ENCODE data around the gene ZFAND3. TPM values are rescaled to one million over a fixed set of nuclear protein-coding genes. Genes with fewer than 3 reads are reported as not detected.

ZFAND3 gene
- total and polyA plus RNA-seq, 10 of the 15 experiments (the other 5 are each of a cell fraction or from before 2014, with no cell fraction given), result 0.90 to 34.4 (median 16.3) TPM

- ChIA-PET RAD21 (ENCODE audit: unreplicated experiment) (no interaction called here), CTCF (interaction anchor here (0.6 to 4.2 kb wide), 2 partner anchors 148 to 455 kb away, joined by 3 to 11 read pairs; no protein-coding TSS in a partner anchor), POLR2A (no interaction called here), SMC1A (ENCODE audit: uncharacterized antibody, unreplicated experiment) (interaction anchor here (1.5 to 2.4 kb wide), 3 partner anchors 17 to 455 kb away, joined by 3 to 9 read pairs (median 8); no protein-coding TSS in a partner anchor)
- intact Hi-C loops (cut with micrococcal nuclease; ENCODE audit: unreplicated experiment), result loop anchor here (10.0 kb wide), 1 partner anchor 635 kb away; no protein-coding TSS in a partner anchor
- 91% methylated on average over 2 of the region's 2 CpGs for WGBS (ENCODE audit: insufficient coverage, insufficient replicate concordance, low lambda C conversion rate, missing lambda C conversion rate)
- Histone ChIP-seq H4K20me1 (ENCODE audit: control insufficient read depth, insufficient read depth) (no peaks in the 10 kb centered on the region), H3K27me3 (replicated peaks in 1 of 2; ENCODE audit: control insufficient read depth in 2 of 2, insufficient read depth in 2 of 2, low read length in 1 of 2) (no peaks in the 10 kb centered on the region), H3K4me3 (no peak overlapping the region), H3K36me3 (ENCODE audit: control insufficient read depth in 2 of 2, insufficient read depth in 2 of 2, low read length in 1 of 2) (no peaks in the 10 kb centered on the region), H3K9me3 (replicated peaks; ENCODE audit: control insufficient read depth, insufficient read depth, low read length) (no peaks in the 10 kb centered on the region), H3K9ac (ENCODE audit: control insufficient read depth, insufficient read depth, low read length) (no peak overlapping the region), H2AFZ (ENCODE audit: control insufficient read depth, low read depth, low read length) (no peak overlapping the region), H3K4me2 (ENCODE audit: control insufficient read depth, insufficient read depth) (no peak overlapping the region), H3K79me2 (ENCODE audit: control insufficient read depth, insufficient read depth, low read length) (peaks cover 10% of the 10 kb centered on the region), H3K27ac (ENCODE audit: control insufficient read depth, insufficient read depth) (no peak overlapping the region), H3K4me1 (ENCODE audit: control insufficient read depth, insufficient read depth, low read length) (no peaks in the 10 kb centered on the region)
- in situ Hi-C loops (cut with MboI), result no loop called here
- BruUV-seq (replicated peaks), result no TSS peak
- ATAC-seq, result no peak
- no peak for DNase-seq (ENCODE audit: low read depth, low spot score)
- FAIRE-seq, result no peak
- no peak for TF ChIP-seq TCF7 (IDR thresholded peaks at IDR 0.05; ENCODE audit: borderline replicate concordance)
- no peak for TF ChIP-seq GATAD2B (conservative IDR thresholded peaks at IDR 0.05; ENCODE audit: low read depth)
- TF ChIP-seq ZNF592 (IDR thresholded peaks at IDR 0.05), result no peak
- no peak for TF ChIP-seq NBN (IDR thresholded peaks at IDR 0.05)
- TF ChIP-seq SMAD5 (IDR thresholded peaks at IDR 0.05; ENCODE audit: low read depth), result no peak
- TF ChIP-seq JUND (IDR thresholded peaks at IDR 0.05; ENCODE audit: low read depth, low read length), result no peak
- TF ChIP-seq SMAD1 (IDR thresholded peaks at IDR 0.05; ENCODE audit: low read depth, partially characterized antibody), result no peak
- TF ChIP-seq GABPA (IDR thresholded peaks at IDR 0.05; ENCODE audit: low read depth), result no peak
- TF ChIP-seq FOXK2 (IDR thresholded peaks at IDR 0.05), result no peak
- TF ChIP-seq BACH1 (IDR thresholded peaks at IDR 0.05; ENCODE audit: borderline replicate concordance), result no peak
- no peak for TF ChIP-seq CREM (IDR thresholded peaks at IDR 0.05; ENCODE audit: low read depth)
- no peak for TF ChIP-seq CREB1 (IDR thresholded peaks at IDR 0.05; ENCODE audit: low read depth)
- no peak for TF ChIP-seq ZBTB33 (IDR thresholded peaks at IDR 0.05)
- TF ChIP-seq NR2C2 (IDR thresholded peaks at IDR 0.05; ENCODE audit: borderline replicate concordance, control insufficient read depth, insufficient read length, low read depth), result no peak
- no peak for TF ChIP-seq MXI1 (IDR thresholded peaks at IDR 0.05; ENCODE audit: low read depth, low read length)
- TF ChIP-seq ZNF687 (IDR thresholded peaks at IDR 0.05), result no peak
Observed at GRCh38 chr6:38039502-38039901, 220.0 kb downstream of the ZFAND3 start.
